Muscle of leg (tissue), 11 donors: ENCODE data around the gene NRG2. TPM values are rescaled to one million over a fixed set of nuclear protein-coding genes. Genes with fewer than 3 reads are reported as not detected.

Experiments used
- DNase-seq: peaks from one replicate; pipeline ENCODE4 v3.0.0; 2013
- H3K27ac ChIP-seq: one replicate; pipeline ENCODE4 v1.5.1; 2013; ENCODE audit warnings: mild to moderate bottlenecking, low read length, control low read depth
- H3K27me3 ChIP-seq: one replicate; pipeline ENCODE4 v1.6.1; 2013; ENCODE audit warnings: low read length; ENCODE audit not compliant: control insufficient read depth, insufficient read depth
- H3K36me3 ChIP-seq: one replicate; pipeline ENCODE4 v1.6.1; 2013; ENCODE audit warnings: low read length; ENCODE audit not compliant: control insufficient read depth, insufficient read depth
- H3K4me1 ChIP-seq: one replicate; pipeline ENCODE4 v1.6.1; 2013; ENCODE audit warnings: low read length; ENCODE audit not compliant: control insufficient read depth, insufficient read depth
- H3K4me3 ChIP-seq: one replicate; pipeline ENCODE4 v1.5.1; 2013; ENCODE audit warnings: low read length, control low read depth
- H3K9me3 ChIP-seq: replicated peaks from 2 replicates; pipeline ENCODE4 v1.6.1; 2013; ENCODE audit warnings: low read depth, low read length; ENCODE audit not compliant: control insufficient read depth
- WGBS: methylation state at CpG from one replicate; pipeline ENCODE4 v1.1.5; 2013; ENCODE audit warnings: missing lambda C conversion rate; ENCODE audit not compliant: insufficient coverage; 5-methylcytosine and 5-hydroxymethylcytosine counted together
- polyA plus RNA-seq, 8 donors: library from polyadenylated mRNA; unstranded; fragments of 120-200 nt; gene quantifications; one replicate each; pipeline versions ENCODE4 v1.2.1 to v1.2.3, GENCODE V29; 2013; ENCODE audit warnings: inconsistent platforms in 1 of 8, low replicate concordance in 1 of 8; ENCODE audit not compliant: insufficient read length in 8 of 8, insufficient read depth in 1 of 8
- total RNA-seq: library from RNA; stranded (reverse); fragments of 120-200 nt; gene quantifications from one replicate; pipeline ENCODE4 v1.2.4, GENCODE V29; 2013

Gene NRG2
- total and polyA plus RNA-seq, 9 donors: 0.82 to 2.8 (median 1.5) TPM

- Histone ChIP-seq H3K36me3 (no peaks in the 10 kb centered on the region), H3K4me3 (no peak overlapping the region), H3K9me3 (no peaks in the 10 kb centered on the region), H3K4me1 (no peaks in the 10 kb centered on the region), H3K27ac (no peak overlapping the region), H3K27me3 (peaks cover 18% of the 10 kb centered on the region)
- DNase-seq: no peak
- 80% methylated on average over 3 of the region's 9 CpGs for WGBS
These were observed 117.2 kb downstream of the NRG2 start for GRCh38 chr5:139925650-139926640.

GRCh38 chr5:139925216-139925562 is 117.9 kb downstream of the NRG2 start:
- Histone ChIP-seq H3K36me3 (no peaks in the 10 kb centered on the region), H3K27ac (no peak overlapping the region), H3K4me1 (no peaks in the 10 kb centered on the region), H3K27me3 (peaks cover 16% of the 10 kb centered on the region), H3K4me3 (no peak overlapping the region), H3K9me3 (no peaks in the 10 kb centered on the region)
- WGBS: no CpG with 5 or more reads among the region's 6 CpGs
- no peak for DNase-seq

- DNase-seq: peak; percentile 17
- WGBS: 31% methylated on average over 9 of the region's 12 CpGs
- Histone ChIP-seq H3K27ac (no peak overlapping the region), H3K36me3 (no peaks in the 10 kb centered on the region), H3K9me3 (no peaks in the 10 kb centered on the region), H3K4me1 (no peaks in the 10 kb centered on the region), H3K27me3 (peaks cover 15% of the 10 kb centered on the region), H3K4me3 (no peak overlapping the region)
These were observed 118.5 kb downstream of the NRG2 start for GRCh38 chr5:139924294-139925215.

- no peak for DNase-seq
- 83% methylated on average over 1 of the region's 2 CpGs for WGBS
- H3K4me3 ChIP-seq: no peak overlapping the region
These were observed 123.8 kb downstream of the NRG2 start for GRCh38 chr5:139919308-139919707.

GRCh38 chr5:139915834-139916233 is 127.3 kb downstream of the NRG2 start:
- Histone ChIP-seq H3K4me3 (no peak overlapping the region), H3K4me1 (no peaks in the 10 kb centered on the region), H3K27ac (no peak overlapping the region), H3K27me3 (peaks cover 10% of the 10 kb centered on the region), H3K36me3 (no peaks in the 10 kb centered on the region), H3K9me3 (no peaks in the 10 kb centered on the region)
- no peak for DNase-seq
- 0% methylated on average over 1 of the region's 3 CpGs for WGBS

More at GRCh38 chr5:139919308-139919707, 123.8 kb downstream of the NRG2 start:
- H3K9me3 ChIP-seq: no peaks in the 10 kb centered on the region
- no peaks in the 10 kb centered on the region for H3K36me3 ChIP-seq
- H3K27me3 ChIP-seq: peaks cover 10% of the 10 kb centered on the region
- no peaks in the 10 kb centered on the region for H3K4me1 ChIP-seq
- H3K27ac ChIP-seq: no peak overlapping the region

GRCh38 chr5:139915266-139915665 is 127.8 kb downstream of the NRG2 start:
- H3K27me3 ChIP-seq: peaks cover 10% of the 10 kb centered on the region
- H3K36me3 ChIP-seq: no peaks in the 10 kb centered on the region
- H3K4me3 ChIP-seq: no peak overlapping the region
- no peak for DNase-seq
- no peaks in the 10 kb centered on the region for H3K9me3 ChIP-seq
- no peaks in the 10 kb centered on the region for H3K4me1 ChIP-seq
- H3K27ac ChIP-seq: no peak overlapping the region
- 61% methylated on average over 2 of the region's 3 CpGs for WGBS

- no peak for DNase-seq
- H3K9me3 ChIP-seq: no peaks in the 10 kb centered on the region
- no peaks in the 10 kb centered on the region for H3K4me1 ChIP-seq
- 69% methylated on average over 5 of the region's 7 CpGs for WGBS
- H3K27ac ChIP-seq: no peak overlapping the region
- H3K36me3 ChIP-seq: no peaks in the 10 kb centered on the region
- H3K27me3 ChIP-seq: peaks cover 11% of the 10 kb centered on the region
- no peak overlapping the region for H3K4me3 ChIP-seq
These were observed 128.8 kb downstream of the NRG2 start for GRCh38 chr5:139914218-139914807.

- Histone ChIP-seq H3K27ac (no peak overlapping the region), H3K9me3 (no peaks in the 10 kb centered on the region), H3K4me1 (no peaks in the 10 kb centered on the region), H3K36me3 (no peaks in the 10 kb centered on the region), H3K4me3 (no peak overlapping the region), H3K27me3 (peaks cover 9% of the 10 kb centered on the region)
- 82% methylated on average over 4 of the region's 4 CpGs for WGBS
- DNase-seq: no peak
These were observed 130.3 kb downstream of the NRG2 start for GRCh38 chr5:139912804-139913203.

- Histone ChIP-seq H3K27me3 (peaks cover 7% of the 10 kb centered on the region), H3K27ac (no peak overlapping the region), H3K36me3 (no peaks in the 10 kb centered on the region), H3K9me3 (no peaks in the 10 kb centered on the region), H3K4me3 (no peak overlapping the region), H3K4me1 (no peaks in the 10 kb centered on the region)
- DNase-seq: no peak
- WGBS: 93% methylated on average over 3 of the region's 3 CpGs
These were observed 130.9 kb downstream of the NRG2 start for GRCh38 chr5:139912158-139912557.
